ENCODE data around the gene EVC. TPM values are rescaled to one million over a fixed set of nuclear protein-coding genes. Genes with fewer than 3 reads are reported as not detected.
"Not testable (repeated sequence)": the region's sequence is repeated elsewhere in the genome, so short reads cannot be mapped to it uniquely, and the experiment has no call there.

Gene EVC
- total RNA-seq, 4 donors from 2014 or later: 89.8 to 134 (median 99.6) TPM

DNA sequence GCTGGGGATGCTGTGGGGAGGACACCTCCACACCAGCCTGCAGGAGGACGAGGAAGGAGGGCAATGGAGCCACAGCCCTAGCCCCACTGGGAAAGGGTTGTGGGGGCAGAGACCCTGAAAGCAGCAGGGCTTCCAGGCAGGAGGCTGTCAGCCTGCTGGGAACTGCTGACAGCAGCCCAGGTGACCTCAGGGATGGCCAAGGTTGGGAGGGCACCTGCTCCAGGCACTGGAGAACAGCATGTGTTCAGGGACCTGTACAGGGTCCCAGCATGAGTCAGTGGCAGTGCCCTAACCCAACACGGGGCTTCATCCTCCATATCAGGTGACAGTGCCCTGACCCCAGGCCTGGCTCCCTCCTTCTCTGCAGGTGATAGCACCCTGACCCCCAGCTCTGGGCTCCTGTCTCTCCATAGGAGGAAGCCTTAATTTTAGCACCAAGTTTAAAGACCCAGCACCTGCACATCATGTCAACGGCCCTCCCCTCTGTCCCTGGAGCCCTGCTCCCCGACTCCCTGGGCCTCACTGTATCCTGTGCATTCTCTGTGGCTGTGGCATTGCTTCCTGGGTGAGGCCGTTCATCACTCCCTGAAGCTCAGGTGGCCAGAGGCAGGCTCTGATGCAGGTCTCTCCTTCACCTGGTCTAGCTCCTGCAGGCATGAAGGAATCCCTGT is 115.6 kb downstream of the EVC start:
- H3K27ac ChIP-seq: no peak overlapping the region
- H3K4me3 ChIP-seq: no peak overlapping the region
- DNase-seq (ENCODE audit: low spot score in 2 of 2): no peak
- H3K36me3 ChIP-seq: peaks cover 0 to 86% (median 0%) of the 10 kb centered on the region in 3 donors
- H3K27me3 ChIP-seq: no peaks in the 10 kb centered on the region
- WGBS, 2 donors: 63 to 85% methylated on average over 5 of the region's 5 CpGs
- peaks cover 0 to 16% (median 0%) of the 10 kb centered on the region in 4 donors for H3K4me1 ChIP-seq
- TF ChIP-seq POLR2A (IDR thresholded peaks at IDR 0.05) (no peak), EP300 (IDR thresholded peaks at IDR 0.05) (no peak), CTCF (IDR thresholded peaks at IDR 0.05) (no peak)
- H3K9me3 ChIP-seq: no peaks in the 10 kb centered on the region

GRCh38 chr4:5827108-5828004 is 116.4 kb downstream of the EVC start:
- Histone ChIP-seq H3K36me3 (peaks cover 0 to 86% (median 0%) of the 10 kb centered on the region in 3 donors), H3K9me3 (no peaks in the 10 kb centered on the region), H3K4me1 (peaks cover 0 to 16% (median 0%) of the 10 kb centered on the region in 4 donors), H3K27ac (no peak overlapping the region), H3K4me3 (no peak overlapping the region), H3K27me3 (no peaks in the 10 kb centered on the region)
- DNase-seq (ENCODE audit: low spot score in 2 of 2): no peak
- WGBS, 2 donors: 60 to 66% methylated on average over 19 of the region's 19 CpGs
- no peak for TF ChIP-seq POLR2A (IDR thresholded peaks at IDR 0.05)
- TF ChIP-seq EP300 (IDR thresholded peaks at IDR 0.05): no peak
- no peak for TF ChIP-seq CTCF (IDR thresholded peaks at IDR 0.05)

GRCh38 chr4:5828005-5828391 is 117.0 kb downstream of the EVC start:
- 79 to 83% methylated on average over 11 of the region's 11 CpGs for WGBS, 2 donors
- no peak for TF ChIP-seq EP300 (IDR thresholded peaks at IDR 0.05)
- TF ChIP-seq CTCF (IDR thresholded peaks at IDR 0.05): no peak
- no peak for TF ChIP-seq POLR2A (IDR thresholded peaks at IDR 0.05)
- H3K27ac ChIP-seq: no peak overlapping the region
- peaks cover 0 to 16% (median 0%) of the 10 kb centered on the region in 4 donors for H3K4me1 ChIP-seq
- H3K27me3 ChIP-seq: no peaks in the 10 kb centered on the region
- H3K9me3 ChIP-seq: no peaks in the 10 kb centered on the region
- DNase-seq (ENCODE audit: low spot score in 2 of 2): no peak
- H3K4me3 ChIP-seq: no peak overlapping the region
- peaks cover 0 to 85% (median 0%) of the 10 kb centered on the region in 3 donors for H3K36me3 ChIP-seq

DNA sequence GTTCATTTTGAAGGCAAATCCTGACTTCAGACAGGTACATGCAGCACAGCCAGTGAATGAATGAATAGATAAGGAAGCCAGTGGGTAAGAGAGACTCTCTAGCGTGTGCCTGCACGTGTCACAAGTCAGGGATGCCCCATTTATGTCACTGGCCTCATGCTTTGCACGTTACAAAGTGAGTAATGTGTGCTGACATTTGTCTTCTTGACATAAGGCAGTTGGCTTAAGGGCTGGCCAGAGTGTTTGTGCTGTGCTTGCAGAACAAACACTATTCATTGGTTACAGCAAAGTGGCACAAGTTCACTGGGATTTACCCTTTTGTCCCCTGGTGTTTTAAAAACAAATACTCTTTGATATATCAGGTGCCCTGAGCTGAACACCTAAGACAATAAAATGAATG is 125.9 kb downstream of the EVC start:
- Histone ChIP-seq H3K4me3 (no peak overlapping the region), H3K27me3 (no peaks in the 10 kb centered on the region), H3K9me3 (no peaks in the 10 kb centered on the region), H3K36me3 (peaks cover 0 to 9% (median 0%) of the 10 kb centered on the region in 3 donors), H3K27ac (no peak overlapping the region), H3K4me1 (no peaks in the 10 kb centered on the region)
- no peak for DNase-seq (ENCODE audit: low spot score in 2 of 2)
- WGBS, 2 donors: 49 to 52% methylated on average over 3 of the region's 3 CpGs
- TF ChIP-seq CTCF (IDR thresholded peaks at IDR 0.05) (no peak), POLR2A (IDR thresholded peaks at IDR 0.05) (no peak), EP300 (IDR thresholded peaks at IDR 0.05) (no peak)

GRCh38 chr4:5837483-5837882 is 126.5 kb downstream of the EVC start:
- not testable (repeated sequence) for H3K27me3 ChIP-seq; DNase-seq (ENCODE audit: low spot score in 2 of 2); H3K9me3 ChIP-seq; H3K4me1 ChIP-seq; H3K36me3 ChIP-seq; H3K27ac ChIP-seq; H3K4me3 ChIP-seq
- WGBS, 2 donors: 92 to 94% methylated on average over 6 of the region's 6 CpGs

Measured in tibial nerve (tissue), 4 donors.